ENCODE results near the gene SEC63.
"Not testable (repeated sequence)": the region's sequence is repeated elsewhere in the genome, so short reads cannot be mapped to it uniquely, and the experiment has no call there.

SEC63 gene

DNA sequence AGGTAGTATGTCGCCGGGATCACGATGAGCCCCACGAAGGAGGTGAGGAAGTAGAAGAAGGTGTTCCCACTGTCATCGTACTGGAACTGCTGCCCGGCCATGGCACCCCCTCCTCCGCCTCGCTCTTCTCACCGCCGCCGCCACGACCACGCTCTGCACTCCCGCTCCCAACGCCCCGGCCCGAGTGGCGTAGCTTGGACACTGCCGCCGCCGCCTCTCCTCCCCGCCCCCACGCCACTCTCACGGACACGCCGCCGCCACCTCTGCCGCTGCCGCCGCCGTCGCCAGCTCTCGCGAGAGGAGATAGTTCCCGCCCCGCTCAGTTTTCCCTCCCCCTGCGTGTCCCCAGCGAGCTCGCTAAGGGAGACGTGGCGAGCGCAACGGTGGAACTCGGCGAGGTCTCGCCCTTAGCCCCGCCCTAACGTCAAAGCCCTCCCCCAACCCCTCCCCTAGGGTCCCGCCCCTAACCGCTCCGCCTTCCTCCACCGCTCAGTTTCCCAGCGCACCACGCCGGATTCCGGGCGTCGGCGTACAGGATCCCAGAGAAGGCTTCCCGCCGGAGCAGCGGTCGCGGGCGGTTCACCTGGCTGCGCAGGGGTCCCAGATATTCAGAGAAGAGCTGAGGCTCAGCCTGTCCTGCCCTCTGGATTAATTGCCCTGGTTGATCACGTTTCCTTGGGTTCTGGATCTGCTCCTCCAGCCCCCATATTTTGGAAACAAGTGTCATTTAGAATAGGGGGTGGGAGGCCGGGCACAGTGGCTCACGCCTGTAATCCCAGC is at the start of gene SEC63:
SEC63 (minus strand) TSS at position 300 of the 780 bp plus-strand sequence; CDS start at position 101, 199 bp downstream.
- peak; percentile 97 for DNase-seq

GRCh38 chr6:108005961-108006360 is 48.0 kb upstream of the SEC63 start:
- no peak for DNase-seq

DNA sequence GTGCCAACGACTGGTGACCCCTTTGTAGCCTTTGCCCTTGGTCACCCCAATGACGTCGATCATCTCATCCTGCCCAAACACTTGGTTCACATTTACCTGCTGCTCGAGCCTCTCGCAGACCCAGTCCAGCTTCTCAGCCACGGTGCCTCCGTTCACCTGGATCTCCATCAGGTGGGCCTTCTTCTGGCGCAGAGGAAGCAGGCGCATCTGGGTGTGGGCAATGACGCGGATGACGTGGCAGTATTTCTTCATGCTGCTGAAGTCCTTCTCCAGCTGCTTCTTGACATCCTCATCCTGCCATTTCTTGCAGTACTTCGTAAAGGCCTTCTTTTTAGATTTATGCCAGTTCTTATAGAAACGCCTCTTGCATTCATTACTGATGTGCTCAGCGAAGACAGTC is 46.9 kb upstream of the SEC63 start:
- DNase-seq, result no peak

- no peak for DNase-seq
These were observed 44.6 kb upstream of the SEC63 start for GRCh38 chr6:108002365-108003221.

- DNase-seq, result no peak
These were observed 43.8 kb upstream of the SEC63 start for GRCh38 chr6:108001696-108002231.

DNA sequence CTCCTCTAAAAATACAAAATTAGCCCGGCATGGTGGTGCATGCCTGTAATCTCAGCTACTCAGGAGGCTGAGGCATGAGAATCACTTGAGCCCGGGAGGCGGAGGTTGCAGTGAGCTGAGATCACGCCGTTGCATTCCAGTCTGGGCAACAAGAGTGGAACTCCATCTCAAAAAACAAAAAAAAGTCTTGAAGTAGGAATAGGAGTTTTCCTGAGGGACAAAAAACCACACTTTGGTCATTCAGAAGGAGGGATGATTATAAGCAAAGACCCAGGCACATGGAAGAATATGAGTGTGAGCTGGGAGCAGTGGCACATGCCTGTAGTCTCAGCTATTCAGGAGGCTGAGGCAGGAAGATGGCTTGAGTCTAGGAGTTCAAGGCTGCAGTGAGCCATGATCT is 42.3 kb upstream of the SEC63 start:
- DNase-seq, result not testable (repeated sequence)

GRCh38 chr6:107999341-107999740 is 41.3 kb upstream of the SEC63 start:
- no peak for DNase-seq

GRCh38 chr6:107991772-107992550 is 34.0 kb upstream of the SEC63 start:
- DNase-seq, result no peak

DNA sequence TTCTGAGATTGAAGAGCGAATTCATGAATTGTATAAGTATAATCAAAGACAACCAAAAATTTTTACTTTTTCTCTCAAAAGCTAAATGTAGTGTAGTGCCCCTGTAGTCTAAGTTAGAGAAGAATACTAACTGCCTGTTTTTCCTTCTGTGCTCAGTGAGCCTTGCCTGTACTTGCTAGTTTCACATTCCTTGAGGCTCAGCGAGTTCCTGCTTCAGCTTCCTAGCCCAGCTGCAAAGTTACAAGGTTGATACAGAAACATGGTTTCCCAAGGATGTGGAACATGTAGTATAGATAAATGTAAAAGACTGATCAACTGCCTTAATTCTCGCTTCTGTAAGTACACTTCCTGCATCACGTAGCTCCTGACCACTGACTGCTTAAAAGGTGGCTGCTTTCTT is 33.1 kb upstream of the SEC63 start:
- no peak for DNase-seq

- not testable (repeated sequence) for DNase-seq
These were observed 32.6 kb upstream of the SEC63 start for GRCh38 chr6:107990587-107990986.

- DNase-seq, result no peak
These were observed 31.4 kb upstream of the SEC63 start for GRCh38 chr6:107989166-107990094.

DNA sequence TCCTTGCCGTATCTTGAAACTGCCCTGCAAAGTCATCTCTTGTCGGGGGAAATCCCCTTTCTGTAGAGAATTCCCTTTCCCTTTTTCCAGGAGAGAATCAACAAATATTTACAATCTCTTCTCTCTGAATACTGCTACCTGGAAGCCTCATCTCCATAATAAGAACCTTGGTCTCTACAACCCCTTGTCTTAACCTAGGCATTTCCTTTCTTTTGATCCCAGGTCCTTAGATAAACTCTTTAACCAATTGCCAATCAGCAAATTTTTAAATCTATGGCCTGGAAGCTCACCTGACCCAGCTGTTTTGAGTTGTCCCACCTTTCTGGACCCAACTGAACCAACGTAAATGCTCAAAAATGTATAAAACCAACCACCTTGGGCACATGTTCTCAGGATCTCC is 30.6 kb upstream of the SEC63 start:
- no peak for DNase-seq

DNA sequence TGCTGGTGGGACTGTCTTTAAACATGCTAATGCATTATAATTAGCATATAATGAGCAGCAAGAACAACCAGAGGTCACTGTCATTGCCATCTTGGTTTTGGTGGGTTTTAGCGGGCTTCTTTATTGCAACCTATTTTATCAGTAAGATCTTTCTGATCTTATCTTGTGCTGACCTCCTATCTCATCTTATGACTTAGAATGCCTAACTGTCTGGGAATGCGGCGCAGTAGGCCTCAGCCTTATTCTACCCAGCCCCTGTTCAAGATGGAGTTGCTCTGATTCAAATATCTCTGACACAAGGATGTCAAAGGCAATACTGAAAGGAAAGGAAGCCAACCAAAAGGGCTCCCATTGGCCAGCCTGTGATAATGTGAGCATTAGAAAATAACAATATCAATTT is 29.8 kb upstream of the SEC63 start:
- no peak for DNase-seq

- no peak for DNase-seq
These were observed 27.7 kb upstream of the SEC63 start for GRCh38 chr6:107985701-107986100.

DNA sequence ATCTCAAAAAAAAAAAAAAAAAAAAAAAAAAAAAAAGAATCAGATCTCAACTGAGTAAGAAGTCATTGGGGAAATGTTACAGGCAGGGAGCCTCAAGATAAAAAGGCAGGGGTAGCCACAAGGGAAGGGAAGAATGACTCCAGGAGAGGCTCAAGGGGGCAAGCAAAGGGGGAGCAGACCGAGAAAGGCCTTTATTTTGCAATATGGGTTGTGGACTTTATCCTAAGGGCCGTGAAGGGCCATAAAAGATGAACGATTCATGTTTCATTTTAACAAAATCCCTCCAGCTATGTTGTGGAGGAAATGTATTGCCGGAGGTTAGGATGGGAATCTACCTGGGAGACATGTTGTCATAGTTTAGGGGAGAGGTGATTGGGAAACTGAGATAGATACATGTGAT is 25.8 kb upstream of the SEC63 start:
- DNase-seq, result no peak

DNA sequence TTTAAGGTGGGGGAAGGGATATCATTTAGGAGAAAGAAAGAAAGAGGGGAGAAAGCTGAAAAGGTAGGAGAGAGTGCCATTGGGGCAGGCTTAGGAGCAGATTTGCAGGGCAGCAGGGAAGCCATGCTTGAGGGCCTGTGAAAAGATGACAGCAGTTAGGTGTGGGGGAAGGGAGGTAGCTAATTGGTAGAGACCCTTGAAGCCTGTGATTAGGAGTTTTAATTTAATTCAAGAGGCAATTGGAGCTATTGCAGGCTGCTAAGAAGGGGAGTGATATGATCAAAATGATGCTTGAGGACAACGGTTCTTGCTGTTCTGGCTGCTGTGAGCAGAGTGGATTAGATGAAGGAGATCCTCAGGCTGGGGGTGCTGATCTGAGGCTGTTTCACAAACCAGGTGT is 24.5 kb upstream of the SEC63 start:
- no peak for DNase-seq

DNA sequence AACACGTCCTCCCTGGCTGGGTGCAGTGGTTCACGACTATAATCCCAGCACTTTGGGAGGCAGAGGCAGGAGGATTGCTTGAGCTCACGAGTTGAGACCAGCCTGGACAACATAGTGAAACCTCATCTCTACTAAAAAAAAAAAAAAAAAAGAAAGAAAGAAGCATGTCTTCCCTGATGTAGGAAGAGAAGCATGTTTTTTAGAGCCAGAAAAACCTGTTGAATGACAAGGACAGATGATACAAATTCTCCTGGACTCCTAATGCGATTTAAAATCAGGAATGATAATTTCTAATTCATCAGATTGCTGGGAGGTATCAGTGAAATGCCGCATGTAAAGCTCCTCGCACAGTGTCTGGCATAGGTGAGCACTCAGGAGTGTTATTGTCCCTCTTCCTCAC is 23.7 kb upstream of the SEC63 start:
- no peak for DNase-seq

- DNase-seq, result no peak
These were observed 19.3 kb upstream of the SEC63 start for GRCh38 chr6:107977283-107977682.

DNA sequence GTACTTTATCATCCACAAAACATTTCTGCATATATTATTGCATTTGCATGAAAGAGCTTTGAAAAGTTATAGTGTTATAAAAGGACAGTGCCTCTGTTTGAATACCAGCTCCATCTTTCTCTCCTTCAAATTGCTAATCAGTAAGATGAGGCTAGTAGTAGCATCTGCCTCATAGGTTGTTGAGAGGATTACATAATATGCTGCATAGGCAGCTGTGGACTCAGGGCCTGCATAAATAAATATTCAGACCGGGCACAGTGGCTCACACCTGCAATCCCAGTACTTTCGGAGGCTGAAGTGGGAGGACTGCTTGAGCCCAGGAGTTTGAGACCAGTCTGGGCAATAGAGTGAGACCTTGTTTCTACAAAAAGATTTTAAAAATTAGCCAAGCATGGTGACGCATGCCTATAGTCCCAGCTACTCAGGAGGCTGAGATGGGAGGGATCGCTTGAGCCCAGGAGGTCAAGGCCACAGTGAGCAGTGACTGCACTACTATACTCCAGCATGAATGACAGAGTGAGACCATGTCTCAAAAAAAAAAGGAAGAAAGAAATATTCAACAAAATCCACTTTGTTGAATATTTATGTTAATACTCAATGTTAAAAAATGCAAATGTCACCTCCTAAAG is 18.3 kb upstream of the SEC63 start:
- DNase-seq, result no peak

DNA sequence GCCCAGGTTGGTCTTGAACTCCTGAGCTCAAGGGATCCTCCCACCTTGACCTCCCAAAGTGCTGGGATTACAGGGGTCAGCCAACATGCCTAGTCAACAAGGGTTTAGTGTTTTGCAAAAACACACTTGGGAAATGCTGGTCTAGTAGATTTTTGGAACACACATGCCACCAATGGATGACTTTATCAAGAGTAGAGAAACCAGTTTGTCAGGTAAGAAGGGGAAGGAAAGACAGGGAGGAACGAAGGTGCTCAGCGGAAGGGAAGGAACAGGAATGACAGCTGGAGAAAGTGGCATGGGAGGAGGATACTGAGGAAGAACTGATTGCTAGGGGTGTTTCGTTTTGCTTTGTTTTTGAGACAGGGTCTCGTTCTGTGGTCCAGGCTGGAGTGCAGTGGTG is 15.6 kb upstream of the SEC63 start:
- DNase-seq, result no peak

DNA sequence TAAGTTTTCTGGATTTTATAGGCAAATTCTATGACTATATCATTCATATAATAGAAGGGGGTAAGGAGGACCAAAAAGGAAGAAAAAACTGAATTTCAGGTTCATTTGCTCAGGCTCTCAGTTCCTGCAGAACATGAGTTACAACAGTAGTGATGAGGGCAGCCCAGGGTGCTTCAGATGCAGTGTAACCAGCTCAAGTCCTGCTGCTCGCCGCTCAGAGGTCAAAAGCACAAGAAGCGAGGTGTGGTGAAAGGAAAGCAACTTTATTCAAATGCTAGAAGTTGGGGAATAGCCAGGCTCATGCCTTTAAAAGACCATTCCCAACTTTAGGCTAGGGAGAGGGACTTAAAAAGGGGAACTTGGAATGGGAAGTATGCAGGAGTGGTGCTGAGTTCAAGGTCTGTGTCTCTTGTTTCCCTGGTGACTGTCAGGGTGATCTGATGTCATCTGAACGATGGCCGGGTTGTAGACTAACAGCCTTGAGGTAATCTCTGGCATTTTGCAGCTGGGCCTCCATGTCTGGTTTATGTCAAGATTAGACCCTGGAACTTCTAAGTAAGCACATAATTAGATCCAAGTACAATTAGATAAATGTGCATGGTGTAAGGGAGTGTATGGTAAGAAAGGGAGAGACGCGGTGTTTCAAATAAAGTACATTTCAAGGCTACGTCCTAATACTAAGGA is 14.5 kb upstream of the SEC63 start:
- DNase-seq, result no peak

Data from stimulated activated CD4-positive, alpha-beta T cell treated with anti-CD3 and anti-CD28 coated beads, Interleukin-4, amount 100 ng/mL, for 24 hours (primary cell).